ENCODE data around the gene MAPK1. TPM values are rescaled to one million over a fixed set of nuclear protein-coding genes. Genes with fewer than 3 reads are reported as not detected.

The MAPK1 gene
- total and polyA plus RNA-seq, 11 donors = 8.0 to 140 (median 105) TPM

DNA sequence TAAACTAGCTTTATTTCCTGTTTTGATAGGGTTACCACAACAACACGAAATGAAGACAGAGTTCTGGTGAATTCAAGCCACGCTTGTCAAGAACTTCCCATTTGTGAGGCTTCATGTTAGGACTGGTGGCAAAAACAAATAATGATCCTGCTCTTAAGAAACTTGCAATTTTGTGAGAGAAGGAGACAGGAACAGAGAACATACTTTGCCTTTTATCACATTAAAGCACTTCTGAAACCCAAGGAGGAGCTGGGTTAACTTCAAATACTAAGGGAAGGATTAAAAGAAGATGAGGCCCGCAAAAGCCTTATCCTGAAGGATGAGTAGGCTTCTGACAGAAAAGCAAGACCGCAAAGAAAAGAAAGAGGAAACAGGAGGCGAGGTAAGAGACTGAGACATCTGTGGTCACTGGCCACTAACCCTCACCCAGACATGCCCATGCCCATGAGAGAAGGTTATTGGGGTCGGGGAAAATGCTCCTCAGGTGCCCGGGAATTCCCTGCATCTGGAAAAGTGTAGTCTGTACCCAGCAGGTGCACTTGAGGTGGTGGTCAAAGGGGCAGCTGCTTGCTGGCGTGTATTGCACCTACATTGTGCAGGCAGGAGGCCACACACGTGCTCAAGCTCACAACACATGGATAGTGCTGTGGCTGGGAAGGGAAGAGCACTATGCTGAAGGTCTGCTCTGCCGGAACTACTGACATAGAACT lies 50.5 kb downstream of the MAPK1 start:
- WGBS, 4 donors = 44 to 54% (median 48%) methylated on average over 10 of the region's 10 CpGs
- Histone ChIP-seq H3K4me3 (peak overlapping the region in 4 of 12 donors; percentile 2 to 29 (median 3)), H3K36me3 (no peaks in the 10 kb centered on the region), H3K4me1 (peaks cover 5 to 56% (median 36%) of the 10 kb centered on the region in 12 donors), H3K9me3 (peaks cover 0 to 3% (median 0%) of the 10 kb centered on the region in 12 donors), H3K27ac (peak overlapping the region in 10 of 12 donors; percentile 28 to 90 (median 59)), H3K27me3 (no peaks in the 10 kb centered on the region)
- no peak for DNase-seq
- ATAC-seq = peak; percentile 62 to 92 (median 88)
- TF ChIP-seq POLR2A (IDR thresholded peaks at IDR 0.05) = no peak
- TF ChIP-seq, protein P1, sequence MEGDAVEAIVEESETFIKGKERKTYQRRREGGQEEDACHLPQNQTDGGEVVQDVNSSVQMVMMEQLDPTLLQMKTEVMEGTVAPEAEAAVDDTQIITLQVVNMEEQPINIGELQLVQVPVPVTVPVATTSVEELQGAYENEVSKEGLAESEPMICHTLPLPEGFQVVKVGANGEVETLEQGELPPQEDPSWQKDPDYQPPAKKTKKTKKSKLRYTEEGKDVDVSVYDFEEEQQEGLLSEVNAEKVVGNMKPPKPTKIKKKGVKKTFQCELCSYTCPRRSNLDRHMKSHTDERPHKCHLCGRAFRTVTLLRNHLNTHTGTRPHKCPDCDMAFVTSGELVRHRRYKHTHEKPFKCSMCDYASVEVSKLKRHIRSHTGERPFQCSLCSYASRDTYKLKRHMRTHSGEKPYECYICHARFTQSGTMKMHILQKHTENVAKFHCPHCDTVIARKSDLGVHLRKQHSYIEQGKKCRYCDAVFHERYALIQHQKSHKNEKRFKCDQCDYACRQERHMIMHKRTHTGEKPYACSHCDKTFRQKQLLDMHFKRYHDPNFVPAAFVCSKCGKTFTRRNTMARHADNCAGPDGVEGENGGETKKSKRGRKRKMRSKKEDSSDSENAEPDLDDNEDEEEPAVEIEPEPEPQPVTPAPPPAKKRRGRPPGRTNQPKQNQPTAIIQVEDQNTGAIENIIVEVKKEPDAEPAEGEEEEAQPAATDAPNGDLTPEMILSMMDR (IDR thresholded peaks at IDR 0.05) = no peak
- intact Hi-C loops (cut with DNase I) = loop anchor here in 5 of 10 donors (5.0 to 10.0 kb wide), 3 partner anchors 45 to 82 kb away; partner anchors contain the start of genes MAPK1 (in 2 of the 5) and YPEL1 (in 1 of the 5)

GRCh38 chr22:21816472-21816786 lies 51.0 kb downstream of the MAPK1 start:
- H3K4me1 ChIP-seq = peaks cover 5 to 56% (median 36%) of the 10 kb centered on the region in 12 donors

DNA sequence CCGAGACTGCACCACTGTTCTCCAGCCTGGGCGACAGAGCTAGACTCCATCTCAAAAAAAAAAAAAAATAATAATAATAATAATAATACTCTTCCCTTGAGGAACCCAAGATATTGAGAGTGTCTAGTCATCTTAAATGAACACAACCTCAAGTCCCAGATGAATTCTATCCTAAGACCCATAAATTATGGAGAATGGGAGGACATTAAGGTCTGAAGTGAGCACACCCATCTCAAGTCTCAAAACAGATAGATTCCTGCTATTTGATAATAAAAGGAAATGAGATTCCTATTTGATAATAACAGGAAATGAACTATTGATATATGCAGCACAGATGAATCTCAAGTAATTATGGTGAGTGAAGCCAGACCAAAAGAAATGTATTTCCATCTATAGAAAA lies 51.5 kb downstream of the MAPK1 start:
- Histone ChIP-seq H3K4me1 (peaks cover 5 to 56% (median 36%) of the 10 kb centered on the region in 12 donors), H3K36me3 (no peaks in the 10 kb centered on the region), H3K27ac (peak overlapping the region in 9 of 12 donors; percentile 2 to 90 (median 60)), H3K9me3 (peaks cover 0 to 6% (median 0%) of the 10 kb centered on the region in 12 donors), H3K4me3 (peak overlapping the region in 1 of 12 donors; percentile 29), H3K27me3 (no peaks in the 10 kb centered on the region)
- no peak for DNase-seq
- WGBS, 4 donors = 90 to 97% (median 96%) methylated on average over 2 of the region's 2 CpGs
- intact Hi-C loops (cut with DNase I) = loop anchor here in 5 of 10 donors (5.0 to 10.0 kb wide), 3 partner anchors 46 to 81 kb away; partner anchors contain the start of genes MAPK1 (in 2 of the 5) and YPEL1 (in 1 of the 5)
- ATAC-seq = no peak
- TF ChIP-seq POLR2A (IDR thresholded peaks at IDR 0.05) = no peak
- TF ChIP-seq, protein P1 (IDR thresholded peaks at IDR 0.05) = no peak

More at GRCh38 chr22:21816472-21816786, 51.0 kb downstream of the MAPK1 start:
- Histone ChIP-seq H3K36me3 (no peaks in the 10 kb centered on the region), H3K9me3 (peaks cover 0 to 6% (median 0%) of the 10 kb centered on the region in 12 donors), H3K27me3 (no peaks in the 10 kb centered on the region), H3K4me3 (peak overlapping the region in 2 of 12 donors; percentile 4 to 29), H3K27ac (peak overlapping the region in 9 of 12 donors; percentile 2 to 90 (median 60))
- ATAC-seq (no peak), DNase-seq (no peak)
- TF ChIP-seq POLR2A (IDR thresholded peaks at IDR 0.05) = no peak
- TF ChIP-seq, protein P1 (IDR thresholded peaks at IDR 0.05) = no peak
- WGBS, 4 donors = 28 to 45% (median 38%) methylated on average over 2 of the region's 2 CpGs
- intact Hi-C loops (cut with DNase I) = loop anchor here in 5 of 10 donors (5.0 to 10.0 kb wide), 3 partner anchors 46 to 82 kb away; partner anchors contain the start of genes MAPK1 (in 2 of the 5) and YPEL1 (in 1 of the 5)

- Histone ChIP-seq H3K9me3 (peaks cover 0 to 6% (median 0%) of the 10 kb centered on the region in 12 donors), H3K36me3 (no peaks in the 10 kb centered on the region), H3K4me1 (peaks cover 5 to 54% (median 36%) of the 10 kb centered on the region in 12 donors), H3K4me3 (no peak overlapping the region), H3K27me3 (no peaks in the 10 kb centered on the region), H3K27ac (peak overlapping the region in 2 of 12 donors; percentile 40 to 90)
- intact Hi-C loops (cut with DNase I) = loop anchor here in 5 of 10 donors (5.0 to 10.0 kb wide), 3 partner anchors 47 to 81 kb away; partner anchors contain the start of genes MAPK1 (in 2 of the 5) and YPEL1 (in 1 of the 5)
- no peak for TF ChIP-seq POLR2A (IDR thresholded peaks at IDR 0.05)
- TF ChIP-seq, protein P1 (IDR thresholded peaks at IDR 0.05) = no peak
- WGBS, 4 donors = 92 to 100% (median 98%) methylated on average over 3 of the region's 3 CpGs
- DNase-seq (no peak), ATAC-seq (no peak)
These were observed 52.1 kb downstream of the MAPK1 start for GRCh38 chr22:21815357-21815756.

All from heart left ventricle (tissue), 16 donors.